GM18867 (cell line): ENCODE results near the gene SSX4.
"Not testable (repeated sequence)": the region's sequence is repeated elsewhere in the genome, so short reads cannot be mapped to it uniquely, and the experiment has no call there.

Source experiments
- ATAC-seq: cut with Tn5 transposase; IDR thresholded peaks from one replicate; pipeline ENCODE4 v1.9.1; 2021; ENCODE audit warnings: mild to moderate bottlenecking, moderate library complexity; ENCODE audit not compliant: unreplicated experiment

SSX4 gene

GRCh38 chrX:48383239-48383638 is at the start of gene SSX4:
TSS of gene SSX4 (plus strand) at chrX:48383539. CDS start at chrX:48384054, 515 bp downstream.
- not testable (repeated sequence) for ATAC-seq

GRCh38 chrX:48346059-48346458 is 37.3 kb upstream of the SSX4 start:
- not testable (repeated sequence) for ATAC-seq

- not testable (repeated sequence) for ATAC-seq
These were observed 26.8 kb upstream of the SSX4 start, which contains the start of gene SSX3 for GRCh38 chrX:48356315-48357094. TSS of gene SSX3 (minus strand) at chrX:48356703. CDS start at chrX:48355249, 1,454 bp downstream.

GRCh38 chrX:48357681-48358080 is 25.7 kb upstream of the SSX4 start:
- ATAC-seq = no peak

- ATAC-seq = not testable (repeated sequence)
These were observed 24.1 kb upstream of the SSX4 start for GRCh38 chrX:48359281-48359680.

- not testable (repeated sequence) for ATAC-seq
These were observed 15.5 kb upstream of the SSX4 start for GRCh38 chrX:48367717-48368408.

GRCh38 chrX:48370408-48370807 is 12.9 kb upstream of the SSX4 start:
- ATAC-seq = not testable (repeated sequence)

GRCh38 chrX:48396931-48397330 is 13.6 kb downstream of the SSX4 start:
- ATAC-seq = not testable (repeated sequence)

GRCh38 chrX:48397825-48398224 is 14.5 kb downstream of the SSX4 start:
- ATAC-seq = not testable (repeated sequence)

GRCh38 chrX:48411860-48412259 is 28.5 kb downstream of the SSX4 start, which contains the start of gene SSX4B:
TSS of gene SSX4B (minus strand) at chrX:48411960. CDS start at chrX:48411372, 588 bp downstream.
- ATAC-seq = not testable (repeated sequence)

- not testable (repeated sequence) for ATAC-seq
These were observed 43.8 kb downstream of the SSX4 start for GRCh38 chrX:48427027-48427716.

- ATAC-seq = not testable (repeated sequence)
These were observed 46.3 kb downstream of the SSX4 start for GRCh38 chrX:48429606-48430005.

- not testable (repeated sequence) for ATAC-seq
These were observed 46.8 kb downstream of the SSX4 start for GRCh38 chrX:48430166-48430565.

GRCh38 chrX:48433713-48434112 is 50.4 kb downstream of the SSX4 start:
- not testable (repeated sequence) for ATAC-seq
